SK-N-SH (cell line): Measurements from ENCODE around the gene SYDE1.

Experiments used
- CHD2 ChIP-seq: fragments of 150-350 bp; IDR thresholded peaks from 2 replicates; pipeline ENCODE4 v1.6.1; 2018; ENCODE audit warnings: low read length; ENCODE audit not compliant: partially characterized antibody
- CTCF ChIP-seq: fragments of 200-600 bp; sonication (generic); IDR thresholded peaks from 2 replicates; pipeline ENCODE4 v1.6.1; 2017; ENCODE audit warnings: antibody characterized with exemption, mild to moderate bottlenecking, moderate library complexity
- ELF1 ChIP-seq: IDR thresholded peaks from 2 replicates; pipeline ENCODE4 v1.4.0; 2012
- EP300 ChIP-seq, 2 experiments: IDR thresholded peaks; 2 replicates each; pipeline versions ENCODE4 v1.4.0 to v1.6.1; 2012; ENCODE audit warnings: borderline replicate concordance in 1 of 2, low read depth in 1 of 2, low read length in 1 of 2
- EZH2phosphoT487 ChIP-seq: fragments of 200-600 bp; sonication (generic); IDR thresholded peaks from 2 replicates; pipeline ENCODE4 v1.6.1; 2017; ENCODE audit warnings: low read depth, mixed run types, mild to moderate bottlenecking, antibody characterized with exemption, moderate library complexity, borderline replicate concordance
- GABPA ChIP-seq: IDR thresholded peaks from 2 replicates; pipeline ENCODE4 v1.4.0; 2012; ENCODE audit warnings: low read depth, mild to moderate bottlenecking
- NRF1 ChIP-seq: IDR thresholded peaks from 2 replicates; pipeline ENCODE4 v1.6.1; 2012; ENCODE audit warnings: low read depth, mild to moderate bottlenecking, low read length
- RAD21 ChIP-seq: IDR thresholded peaks from 2 replicates; pipeline ENCODE4 v1.6.1; 2012; ENCODE audit warnings: mild to moderate bottlenecking, low read length
- REST ChIP-seq: IDR thresholded peaks from 2 replicates; pipeline ENCODE4 v1.6.1; 2012; ENCODE audit warnings: mild to moderate bottlenecking, low read depth, low read length, moderate library complexity
- RFX5 ChIP-seq: IDR thresholded peaks from 2 replicates; pipeline ENCODE4 v1.6.1; 2012; ENCODE audit warnings: mild to moderate bottlenecking, improper control_type of control experiment, low read length
- SIN3A ChIP-seq: IDR thresholded peaks from 2 replicates; pipeline ENCODE4 v1.6.1; 2012; ENCODE audit warnings: low read depth, mild to moderate bottlenecking, low read length, moderate library complexity, borderline replicate concordance
- SMC3 ChIP-seq: IDR thresholded peaks from 2 replicates; pipeline ENCODE4 v1.6.1; 2012; ENCODE audit warnings: low read depth, low read length, improper control_type of control experiment
- TCF12 ChIP-seq: IDR thresholded peaks from 2 replicates; pipeline ENCODE4 v1.4.0; 2012
- USF2 ChIP-seq: fragments of 150-350 bp; IDR thresholded peaks from 2 replicates; pipeline ENCODE4 v1.6.1; 2017; ENCODE audit warnings: antibody characterized with exemption, low read length, low read depth, borderline replicate concordance

- TF ChIP-seq SIN3A: no peak
- no peak for TF ChIP-seq EZH2phosphoT487
- TF ChIP-seq CTCF: no peak
- TF ChIP-seq RFX5: no peak
- no peak for TF ChIP-seq USF2
- TF ChIP-seq TCF12: no peak
- TF ChIP-seq ELF1: no peak
- no peak for TF ChIP-seq REST
- TF ChIP-seq EP300 (IDR thresholded peaks at IDR 0.05; ENCODE audit: borderline replicate concordance in 1 of 2, low read depth in 1 of 2, low read length in 1 of 2): no peak
- TF ChIP-seq SMC3: no peak
- TF ChIP-seq NRF1: no peak
- no peak for TF ChIP-seq RAD21
- no peak for TF ChIP-seq GABPA
- TF ChIP-seq CHD2: no peak
Observed at GRCh38 chr19:15112385-15112784, 5.2 kb downstream of the SYDE1 start.
